Upper lobe of left lung (tissue), 6 donors: ENCODE measurements around the gene ORM1. TPM values are rescaled to one million over a fixed set of nuclear protein-coding genes. Genes with fewer than 3 reads are reported as not detected.
A peak's percentile ranks its signal among the peaks of the same experiment; 100 is the strongest.

Source experiments
- ATAC-seq, 2 donors: fragments of 200-7000 bp; cut with Tn5 transposase; one replicate each; pipeline ENCODE4 v1.9.1; 2022; ENCODE audit warnings: mild to moderate bottlenecking in 2 of 2, moderate library complexity in 2 of 2; ENCODE audit not compliant: low FRiP score in 2 of 2
- DNase-seq, 2 donors: peaks; one replicate each; pipeline ENCODE4 v3.0.0-alpha.2; 2019 to 2020
- H3K27ac ChIP-seq, 4 donors: fragments of 200-600 bp; sonication (generic); one replicate each; pipeline ENCODE4 v1.5.1; 2016 to 2019
- H3K27me3 ChIP-seq, 4 donors: fragments of 200-600 bp; sonication (generic); one replicate each; pipeline ENCODE4 v1.5.1; 2017 to 2019
- H3K36me3 ChIP-seq, 4 donors: fragments of 200-600 bp; sonication (generic); one replicate each; pipeline ENCODE4 v1.5.1; 2016 to 2019
- H3K4me1 ChIP-seq, 4 donors: fragments of 200-600 bp; sonication (generic); one replicate each; pipeline ENCODE4 v1.5.1; 2018 to 2019
- H3K4me3 ChIP-seq, 4 donors: fragments of 200-600 bp; sonication (generic); one replicate each; pipeline ENCODE4 v1.5.1; 2017 to 2019; ENCODE audit warnings: mild to moderate bottlenecking in 2 of 4, moderate library complexity in 1 of 4
- H3K9me3 ChIP-seq, 4 donors: fragments of 200-600 bp; sonication (generic); one replicate each; pipeline ENCODE4 v1.5.1; 2018 to 2019
- EP300 ChIP-seq, 4 donors: sonication (generic); formaldehyde crosslinking; IDR thresholded peaks; one replicate each; pipeline ENCODE4 v1.5.1; 2017; ENCODE audit warnings: antibody characterized with exemption in 4 of 4, control low read depth in 2 of 4
- POLR2A ChIP-seq, 4 donors: fragments of 450-650 bp; IDR thresholded peaks; one replicate each; pipeline ENCODE4 v1.5.1; 2016 to 2017; ENCODE audit warnings: antibody characterized with exemption in 4 of 4, mild to moderate bottlenecking in 2 of 4
- POLR2AphosphoS5 ChIP-seq, 2 donors: sonication (generic); formaldehyde crosslinking; IDR thresholded peaks; one replicate each; pipeline ENCODE4 v1.5.1; 2017; ENCODE audit warnings: antibody characterized with exemption in 2 of 2
- WGBS, 2 donors: methylation state at CpG; one replicate each; pipeline ENCODE4 v1.1.5; 2017 to 2018; 5-methylcytosine and 5-hydroxymethylcytosine counted together
- total RNA-seq, 6 donors: library from RNA; depleted of rRNA in 4 of 6; stranded (reverse); fragments of >200 nt in 4 of 6; gene quantifications; one replicate each; pipeline versions ENCODE4 v1.1.0 to v1.2.1, GENCODE V29; 2016 to 2021
- TF ChIP-seq, protein P1 (sequence below), 6 experiments: fragments of 450-650 bp in 4 of 6; fragments of 200-600 bp in 2 of 6; sonication (generic) in 2 of 6; IDR thresholded peaks; one replicate each; pipeline ENCODE4 v1.5.1; 2016 to 2019; ENCODE audit warnings: antibody characterized with exemption in 6 of 6
- donor health status: DM: no; HTN: no; CAD: no; lungs with moderate emphysema.
- donor health status: DM: no; HTN: yes; CAD: no; lungs with severe emphysema.

Gene ORM1
- total RNA-seq, 6 donors from 2014 or later, result 1.8 to 17.9 (median 12.0) TPM; not detected in 1

DNA sequence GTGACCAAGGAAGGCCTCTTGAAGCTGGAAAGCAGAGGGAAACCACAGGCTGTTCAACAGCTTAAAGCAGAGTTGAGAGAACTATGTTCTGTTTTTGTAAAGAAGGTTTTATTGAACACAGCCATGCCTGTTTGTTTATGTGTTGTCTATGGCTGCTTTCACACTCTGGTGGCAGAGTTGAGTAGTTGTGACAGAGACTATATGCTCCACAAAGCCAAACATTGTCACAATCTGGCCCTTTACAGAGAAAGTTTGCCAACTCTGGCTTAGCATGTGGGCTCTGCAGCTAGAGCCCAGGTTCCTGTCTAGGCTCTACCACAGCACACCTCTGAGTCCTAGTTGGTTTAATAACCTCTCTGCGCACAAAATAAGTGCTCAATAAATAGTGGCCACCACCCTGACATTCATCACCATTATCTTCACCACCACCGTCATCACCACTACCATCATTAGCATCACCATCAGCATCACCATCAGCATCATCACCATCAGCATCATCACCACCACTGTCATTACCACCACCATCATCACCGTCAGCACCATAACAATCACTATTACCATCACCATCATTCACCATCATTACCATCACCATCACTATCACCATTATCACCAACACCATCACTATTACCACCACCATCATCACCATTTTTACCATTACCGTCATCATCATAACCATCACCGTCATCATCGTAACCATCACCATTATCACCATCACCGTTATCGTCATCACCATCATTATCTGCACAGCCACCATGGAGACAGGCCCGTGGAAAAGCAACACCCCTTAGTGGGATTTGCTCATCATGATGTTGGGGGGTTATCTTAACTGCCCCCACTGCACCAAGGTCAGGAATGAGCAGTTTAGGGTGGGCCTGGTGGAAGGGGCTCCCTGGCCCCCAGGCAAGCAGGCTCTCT lies 46.6 kb downstream of the ORM1 start:
- DNase-seq (no peak), ATAC-seq (no peak)
- H3K4me1 ChIP-seq, result peaks cover 61 to 86% (median 73%) of the 10 kb centered on the region in 4 donors
- no peaks in the 10 kb centered on the region for H3K9me3 ChIP-seq
- H3K27ac ChIP-seq, result peak overlapping the region; percentile 78 to 88 (median 86)
- TF ChIP-seq, protein P1, sequence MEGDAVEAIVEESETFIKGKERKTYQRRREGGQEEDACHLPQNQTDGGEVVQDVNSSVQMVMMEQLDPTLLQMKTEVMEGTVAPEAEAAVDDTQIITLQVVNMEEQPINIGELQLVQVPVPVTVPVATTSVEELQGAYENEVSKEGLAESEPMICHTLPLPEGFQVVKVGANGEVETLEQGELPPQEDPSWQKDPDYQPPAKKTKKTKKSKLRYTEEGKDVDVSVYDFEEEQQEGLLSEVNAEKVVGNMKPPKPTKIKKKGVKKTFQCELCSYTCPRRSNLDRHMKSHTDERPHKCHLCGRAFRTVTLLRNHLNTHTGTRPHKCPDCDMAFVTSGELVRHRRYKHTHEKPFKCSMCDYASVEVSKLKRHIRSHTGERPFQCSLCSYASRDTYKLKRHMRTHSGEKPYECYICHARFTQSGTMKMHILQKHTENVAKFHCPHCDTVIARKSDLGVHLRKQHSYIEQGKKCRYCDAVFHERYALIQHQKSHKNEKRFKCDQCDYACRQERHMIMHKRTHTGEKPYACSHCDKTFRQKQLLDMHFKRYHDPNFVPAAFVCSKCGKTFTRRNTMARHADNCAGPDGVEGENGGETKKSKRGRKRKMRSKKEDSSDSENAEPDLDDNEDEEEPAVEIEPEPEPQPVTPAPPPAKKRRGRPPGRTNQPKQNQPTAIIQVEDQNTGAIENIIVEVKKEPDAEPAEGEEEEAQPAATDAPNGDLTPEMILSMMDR (IDR thresholded peaks at IDR 0.05), result no peak
- peak in 1 of 4 donors; percentile 53 for TF ChIP-seq EP300 (IDR thresholded peaks at IDR 0.05)
- TF ChIP-seq POLR2AphosphoS5 (IDR thresholded peaks at IDR 0.05), result no peak
- no peak for TF ChIP-seq POLR2A (IDR thresholded peaks at IDR 0.05)
- peaks cover 7 to 68% (median 28%) of the 10 kb centered on the region in 4 donors for H3K36me3 ChIP-seq
- 86 to 87% methylated on average over 9 of the region's 9 CpGs for WGBS, 2 donors
- no peak overlapping the region for H3K4me3 ChIP-seq
- no peaks in the 10 kb centered on the region for H3K27me3 ChIP-seq

- no peak overlapping the region for H3K4me3 ChIP-seq
- no peaks in the 10 kb centered on the region for H3K27me3 ChIP-seq
- peaks cover 7 to 66% (median 25%) of the 10 kb centered on the region in 4 donors for H3K36me3 ChIP-seq
- H3K4me1 ChIP-seq, result peaks cover 57 to 77% (median 65%) of the 10 kb centered on the region in 4 donors
- ATAC-seq, result no peak
- WGBS, 2 donors, result 72 to 83% methylated on average over 5 to 6 of the region's 6 CpGs
- no peaks in the 10 kb centered on the region for H3K9me3 ChIP-seq
- TF ChIP-seq EP300 (IDR thresholded peaks at IDR 0.05) (no peak), POLR2AphosphoS5 (IDR thresholded peaks at IDR 0.05) (no peak), POLR2A (IDR thresholded peaks at IDR 0.05) (no peak)
- TF ChIP-seq, protein P1 (IDR thresholded peaks at IDR 0.05), result no peak
- no peak for DNase-seq
- H3K27ac ChIP-seq, result peak overlapping the region; percentile 78 to 88 (median 86)
These were observed 47.5 kb downstream of the ORM1 start for GRCh38 chr9:114370251-114370967.

DNA sequence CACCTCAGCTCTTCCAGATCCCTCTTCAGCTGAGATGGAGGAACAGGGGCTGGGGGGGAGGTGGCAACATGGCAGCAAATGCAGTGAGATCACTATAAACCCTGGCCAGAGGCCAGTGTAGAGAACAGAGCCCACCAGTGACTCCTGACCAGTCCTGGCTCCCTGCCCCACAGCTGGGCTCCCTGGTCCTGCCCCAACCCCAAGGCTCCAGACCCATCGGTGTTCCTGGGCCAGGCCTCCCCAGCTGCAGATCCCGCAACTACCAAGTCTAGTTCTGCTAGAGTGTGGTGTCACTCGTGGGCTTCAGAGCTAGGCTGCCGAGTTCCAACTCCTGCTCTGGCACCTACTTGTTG lies 48.0 kb downstream of the ORM1 start:
- no peak overlapping the region for H3K4me3 ChIP-seq
- H3K36me3 ChIP-seq, result peaks cover 7 to 67% (median 25%) of the 10 kb centered on the region in 4 donors
- TF ChIP-seq POLR2AphosphoS5 (IDR thresholded peaks at IDR 0.05) (no peak), EP300 (IDR thresholded peaks at IDR 0.05) (no peak), POLR2A (IDR thresholded peaks at IDR 0.05) (no peak)
- TF ChIP-seq, protein P1 (IDR thresholded peaks at IDR 0.05), result no peak
- H3K27me3 ChIP-seq, result no peaks in the 10 kb centered on the region
- no peak for ATAC-seq
- peaks cover 53 to 72% (median 60%) of the 10 kb centered on the region in 4 donors for H3K4me1 ChIP-seq
- 67 to 73% methylated on average over 1 to 4 of the region's 4 CpGs for WGBS, 2 donors
- H3K27ac ChIP-seq, result peak overlapping the region; percentile 78 to 88 (median 86)
- no peaks in the 10 kb centered on the region for H3K9me3 ChIP-seq
- DNase-seq, result no peak

DNA sequence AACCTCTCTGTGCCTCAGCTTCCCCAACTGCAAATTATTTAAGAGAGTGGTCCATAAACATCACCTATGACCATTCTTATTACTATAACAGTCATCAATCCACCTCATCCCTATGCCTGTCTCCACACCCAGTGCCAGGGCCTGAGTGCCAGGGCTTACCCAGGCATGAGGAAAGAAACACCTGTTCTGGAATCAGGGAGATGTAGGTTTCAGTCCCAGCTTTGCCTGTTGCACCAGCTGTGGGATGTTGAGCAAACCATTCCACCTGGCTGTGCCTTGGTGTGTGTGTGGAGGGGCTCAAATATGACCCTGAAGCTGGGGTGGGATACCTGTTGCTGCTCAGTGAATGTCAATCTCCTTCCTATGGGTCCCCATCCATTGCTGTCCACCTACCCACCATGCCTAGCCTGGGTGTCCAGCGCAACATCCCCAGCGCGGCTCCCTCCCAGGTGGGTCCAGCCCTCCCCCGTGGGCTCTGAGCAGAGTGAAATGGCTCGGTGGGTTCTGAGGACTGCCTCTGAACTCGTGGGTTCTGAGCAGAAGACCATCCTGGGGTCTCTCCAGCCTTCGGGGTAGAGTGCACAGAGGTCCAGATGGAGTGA lies 48.5 kb downstream of the ORM1 start:
- no peaks in the 10 kb centered on the region for H3K9me3 ChIP-seq
- peaks cover 9 to 70% (median 28%) of the 10 kb centered on the region in 4 donors for H3K36me3 ChIP-seq
- DNase-seq (no peak), ATAC-seq (no peak)
- no peak for TF ChIP-seq POLR2AphosphoS5 (IDR thresholded peaks at IDR 0.05)
- TF ChIP-seq, protein P1 (IDR thresholded peaks at IDR 0.05), result no peak
- TF ChIP-seq POLR2A (IDR thresholded peaks at IDR 0.05), result no peak
- no peak for TF ChIP-seq EP300 (IDR thresholded peaks at IDR 0.05)
- 60% methylated on average over 7 of the region's 7 CpGs; no CpG with 5 or more reads in 1 of the 2 donors for WGBS, 2 donors
- H3K27me3 ChIP-seq, result no peaks in the 10 kb centered on the region
- H3K4me3 ChIP-seq, result no peak overlapping the region
- H3K4me1 ChIP-seq, result peaks cover 48 to 67% (median 56%) of the 10 kb centered on the region in 4 donors
- peak overlapping the region; percentile 78 to 88 (median 86) for H3K27ac ChIP-seq
